ENCODE results near the gene ATP6V0A1.
"Not testable (repeated sequence)": the region's sequence is repeated elsewhere in the genome, so short reads cannot be mapped to it uniquely, and the experiment has no call there.

Gene ATP6V0A1

DNA sequence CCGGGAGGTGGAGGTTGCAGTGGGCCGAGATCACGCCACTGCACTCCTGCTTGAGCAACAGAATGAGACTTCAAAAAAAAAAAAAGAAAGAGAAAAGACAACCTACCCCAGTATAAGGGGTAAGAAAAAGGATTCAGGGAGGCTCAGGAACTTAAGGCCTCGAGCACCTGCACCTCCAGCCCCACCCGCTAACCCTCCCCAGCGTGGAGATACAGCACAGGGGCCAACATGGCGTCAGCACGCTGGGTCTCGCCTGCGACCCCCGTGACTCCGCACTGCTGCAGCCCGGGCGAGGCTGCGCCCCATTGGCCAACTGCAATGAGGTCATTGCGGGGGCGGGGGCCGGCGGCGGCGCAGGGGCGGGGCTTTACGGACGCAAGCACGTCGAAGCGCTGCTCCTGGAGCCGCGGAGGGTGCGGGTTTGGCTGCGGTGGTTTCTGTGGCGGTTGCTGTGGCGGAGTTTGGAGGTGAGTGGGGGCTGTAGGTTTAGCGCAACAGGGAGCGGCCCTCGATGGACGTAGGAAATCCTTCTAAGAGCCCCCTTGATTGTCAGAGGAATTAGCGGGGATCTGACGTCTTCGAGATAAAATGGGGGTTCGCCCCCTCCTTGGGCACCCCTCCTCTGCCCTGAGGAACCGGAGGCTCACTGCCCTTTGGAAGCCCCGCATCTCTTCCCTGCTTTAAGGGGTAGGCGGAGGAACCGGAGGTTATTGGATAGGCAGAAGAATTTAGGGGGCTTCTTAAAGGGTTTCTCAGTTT is at the start of gene ATP6V0A1:
ATP6V0A1 (plus strand) TSS at position 382 of the 759 bp plus-strand sequence. CDS start 2,017 bp downstream, outside the sequence.
- DNase-seq (ENCODE audit: low read depth in 1 of 2, low spot score in 1 of 2) = peak; percentile 69 to 79

DNA sequence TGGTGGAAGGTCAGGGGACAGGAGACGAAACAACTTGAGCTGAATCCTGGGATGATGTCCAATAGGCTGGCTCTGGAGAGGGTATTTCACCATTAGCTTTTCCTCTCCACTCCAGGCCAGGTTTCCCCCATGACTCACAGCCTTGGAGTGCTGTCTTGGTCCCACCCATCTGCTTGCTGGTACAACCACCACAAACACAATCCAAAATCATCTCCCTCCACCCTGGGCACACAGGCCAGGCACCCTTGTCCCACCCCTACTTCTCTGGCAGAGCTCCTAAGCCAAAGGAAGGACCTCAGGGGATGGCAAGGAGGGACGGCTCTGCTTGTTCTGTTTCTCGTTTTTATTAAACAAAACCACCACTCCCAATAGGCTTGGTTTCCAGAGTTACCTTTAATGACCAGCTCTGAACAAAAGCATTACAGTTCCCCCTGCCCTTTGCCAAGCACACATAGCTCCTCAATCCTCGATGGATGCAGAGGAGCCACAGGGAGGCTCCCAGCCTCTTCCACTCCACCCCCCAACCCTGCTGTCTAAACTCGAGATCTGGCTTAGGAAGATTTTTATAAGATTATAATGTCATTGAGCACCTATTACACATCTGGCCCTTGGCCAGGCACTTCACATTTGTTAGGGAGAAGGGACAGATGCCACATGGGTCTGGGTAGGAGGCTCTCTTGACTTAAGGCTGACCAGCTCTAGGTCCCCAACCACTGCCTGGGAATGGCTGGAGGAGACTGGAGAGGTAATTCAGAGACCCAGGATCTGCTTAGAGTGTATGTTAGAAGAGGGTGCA is 49.0 kb upstream of the ATP6V0A1 start:
- DNase-seq (ENCODE audit: low read depth in 1 of 2, low spot score in 1 of 2) = no peak

DNA sequence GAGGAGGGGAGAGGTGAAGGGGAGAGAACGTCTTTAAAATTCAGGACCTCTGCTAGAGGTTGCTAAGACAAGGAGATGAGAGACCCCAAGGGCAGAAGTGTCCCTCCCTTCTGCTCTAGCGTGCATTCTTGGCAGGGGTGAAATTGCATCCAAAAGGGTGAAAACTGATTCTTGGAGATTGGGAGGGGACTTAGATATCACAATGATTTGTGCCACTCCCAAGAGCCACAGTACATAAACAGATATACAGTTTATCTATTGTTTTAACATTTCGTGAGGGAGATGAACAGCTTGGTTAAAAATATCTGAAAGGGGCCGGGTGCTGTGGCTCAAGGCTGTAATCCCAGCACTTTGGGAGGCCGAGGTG is 48.4 kb upstream of the ATP6V0A1 start:
- no peak for DNase-seq (ENCODE audit: low read depth in 1 of 2, low spot score in 1 of 2)

DNA sequence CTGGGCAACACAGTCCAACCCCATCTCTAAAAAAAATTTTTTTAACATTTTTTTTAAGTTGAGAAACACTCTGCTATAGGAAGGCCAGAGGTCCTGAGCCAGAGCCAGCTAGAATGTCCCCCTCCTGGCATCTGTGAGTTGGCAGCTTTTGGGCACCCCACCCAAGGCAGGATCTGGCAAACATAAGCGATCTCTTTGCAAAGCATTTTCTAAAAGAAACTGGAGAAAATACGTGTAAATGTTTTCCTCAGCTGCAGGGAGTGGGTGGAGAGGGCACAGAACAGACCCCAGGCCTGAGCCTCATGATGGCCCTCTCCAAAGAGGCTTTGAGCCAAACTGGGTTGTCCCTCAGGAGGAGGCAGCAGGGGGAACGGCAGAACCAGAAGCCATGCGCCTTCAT is 47.3 kb upstream of the ATP6V0A1 start:
- no peak for DNase-seq (ENCODE audit: low read depth in 1 of 2, low spot score in 1 of 2)

DNA sequence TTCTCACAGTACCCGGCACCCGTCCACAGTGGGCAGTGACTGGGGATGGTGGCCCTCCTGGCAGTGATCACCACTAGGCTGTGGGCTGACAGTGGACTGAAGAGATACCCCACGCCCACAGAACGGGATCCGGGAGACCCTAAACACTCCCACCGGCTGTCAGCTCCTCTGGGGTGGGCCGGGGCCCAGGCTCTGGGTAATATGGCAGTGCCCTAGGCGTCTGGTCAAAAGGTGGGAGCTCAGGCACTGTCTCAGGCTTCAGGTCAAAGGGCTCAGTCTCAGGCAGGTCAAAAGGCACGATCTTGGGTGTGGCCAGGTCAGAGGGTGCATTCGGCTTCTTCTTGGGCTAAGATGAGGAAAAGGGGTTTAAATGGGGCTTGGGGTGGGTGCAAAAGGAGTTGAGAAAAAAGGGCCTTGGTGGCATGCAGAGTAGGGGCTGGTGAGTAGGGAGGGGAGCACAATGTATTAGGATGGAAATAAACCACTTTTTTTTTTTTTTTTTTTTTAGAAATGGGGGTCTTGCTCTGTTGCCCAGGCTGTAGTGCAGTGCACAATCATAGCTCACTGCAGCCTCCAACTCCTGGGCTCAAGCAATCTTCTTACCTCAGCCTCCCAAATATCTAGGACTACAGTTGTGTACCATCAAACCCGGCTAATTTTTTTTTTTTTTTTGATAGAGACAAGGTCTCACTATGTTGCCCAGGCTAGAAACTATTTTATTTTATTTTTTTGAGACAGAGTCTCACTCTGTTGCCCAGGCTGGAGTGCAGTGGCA is 46.6 kb upstream of the ATP6V0A1 start:
- no peak for DNase-seq (ENCODE audit: low read depth in 1 of 2, low spot score in 1 of 2)

DNA sequence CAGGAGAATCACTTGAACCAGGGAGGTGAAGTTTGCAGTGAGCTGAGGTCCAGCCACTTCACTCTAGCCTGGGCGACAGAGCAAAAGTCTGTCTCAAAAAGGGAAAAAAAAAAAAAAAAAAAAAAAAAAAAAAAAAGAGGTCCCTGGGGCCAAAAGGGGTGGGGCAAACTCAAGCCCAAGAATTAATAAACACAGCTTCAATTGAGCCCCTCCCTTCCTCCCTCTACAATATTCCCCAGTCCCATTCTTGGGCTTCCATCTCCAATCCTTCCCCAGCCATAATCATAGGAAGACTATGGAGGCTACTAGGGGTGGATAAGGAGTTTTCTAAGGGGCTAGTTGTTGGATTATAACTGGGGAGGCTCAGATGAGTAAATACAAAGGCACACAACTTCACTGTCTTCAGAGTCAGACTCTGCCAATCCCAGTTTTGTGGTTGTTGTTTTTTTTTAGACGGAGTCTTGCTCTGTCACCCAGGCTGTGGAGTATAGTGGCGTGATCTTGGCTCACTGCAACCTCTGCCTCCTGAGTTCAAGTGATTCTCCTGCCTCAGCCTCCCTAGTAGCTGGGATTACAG is 45.1 kb upstream of the ATP6V0A1 start:
- DNase-seq (ENCODE audit: low read depth in 1 of 2, low spot score in 1 of 2) = no peak

DNA sequence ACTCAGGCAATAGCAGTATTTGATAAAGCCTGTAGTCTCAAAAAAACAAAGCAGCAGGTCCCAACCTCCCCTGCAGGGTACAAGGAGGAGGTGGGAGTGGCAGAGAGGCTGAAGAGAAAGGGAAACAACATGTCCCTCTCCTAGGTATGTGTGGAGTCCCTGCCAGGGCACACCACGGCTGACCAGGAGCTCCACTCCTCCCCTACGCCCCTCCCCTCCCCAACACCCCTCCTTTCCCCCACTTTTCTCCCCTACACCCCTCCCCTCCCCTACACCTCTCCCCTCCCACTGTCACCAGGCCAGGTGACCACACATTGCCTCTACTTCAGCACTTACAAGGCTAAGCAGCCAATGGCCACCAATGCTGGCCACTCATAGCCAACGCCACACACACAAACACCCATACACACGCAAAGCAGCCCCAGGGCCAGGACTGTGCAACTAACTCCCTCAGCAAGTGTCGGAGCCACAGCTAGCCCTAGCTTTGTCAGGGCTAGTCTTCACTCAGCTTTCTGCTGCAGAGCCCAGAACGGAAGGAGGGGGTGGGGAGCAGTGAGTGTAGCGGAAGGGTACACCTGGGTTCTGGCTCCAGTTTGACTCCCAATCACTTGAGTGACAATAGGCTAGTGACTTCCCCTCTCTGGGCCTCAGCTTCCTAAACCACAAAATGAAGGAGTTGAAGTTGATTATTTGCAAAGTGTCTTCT is 43.8 kb upstream of the ATP6V0A1 start:
- peak in 1 of 2 donors; percentile 19 for DNase-seq (ENCODE audit: low read depth in 1 of 2, low spot score in 1 of 2)

DNA sequence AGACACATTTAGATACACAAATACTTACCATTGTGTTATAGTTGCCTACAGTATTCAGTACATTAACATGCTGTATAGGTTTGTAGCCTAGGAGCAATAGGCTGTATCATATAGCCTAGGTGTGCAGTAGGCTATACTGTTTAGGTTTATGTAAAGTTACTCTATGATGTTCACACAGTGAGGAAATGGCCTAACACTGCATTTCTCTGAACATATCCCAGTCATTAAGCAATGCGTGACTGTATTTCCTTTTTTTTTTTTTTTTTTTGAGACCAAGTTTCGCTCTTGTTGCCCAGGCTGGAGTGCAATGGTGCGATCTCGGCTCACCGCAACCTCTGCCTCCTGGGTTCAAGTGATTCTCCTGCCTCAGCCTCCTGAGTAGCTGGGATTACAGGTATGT is 40.7 kb upstream of the ATP6V0A1 start:
- not testable (repeated sequence) for DNase-seq (ENCODE audit: low read depth in 1 of 2, low spot score in 1 of 2)

DNA sequence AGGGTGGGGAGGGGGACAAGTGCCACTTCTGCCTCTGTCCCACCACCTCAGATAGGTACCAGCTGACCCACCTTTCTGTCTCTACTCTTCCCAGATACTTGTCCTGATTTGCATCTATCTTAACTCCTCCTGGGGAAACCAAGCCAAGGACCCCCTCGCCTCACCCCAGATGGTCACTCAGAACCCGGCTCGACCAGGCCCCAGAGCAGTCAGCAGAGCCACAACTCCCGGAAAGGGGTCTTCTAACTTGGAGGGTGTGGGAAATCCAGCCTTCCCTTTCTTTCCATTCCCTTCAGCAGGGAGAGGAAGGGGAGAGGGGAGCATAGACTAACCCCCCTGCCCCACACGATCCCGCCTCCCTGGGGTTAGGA is 37.6 kb upstream of the ATP6V0A1 start:
- no peak for DNase-seq (ENCODE audit: low read depth in 1 of 2, low spot score in 1 of 2)

DNA sequence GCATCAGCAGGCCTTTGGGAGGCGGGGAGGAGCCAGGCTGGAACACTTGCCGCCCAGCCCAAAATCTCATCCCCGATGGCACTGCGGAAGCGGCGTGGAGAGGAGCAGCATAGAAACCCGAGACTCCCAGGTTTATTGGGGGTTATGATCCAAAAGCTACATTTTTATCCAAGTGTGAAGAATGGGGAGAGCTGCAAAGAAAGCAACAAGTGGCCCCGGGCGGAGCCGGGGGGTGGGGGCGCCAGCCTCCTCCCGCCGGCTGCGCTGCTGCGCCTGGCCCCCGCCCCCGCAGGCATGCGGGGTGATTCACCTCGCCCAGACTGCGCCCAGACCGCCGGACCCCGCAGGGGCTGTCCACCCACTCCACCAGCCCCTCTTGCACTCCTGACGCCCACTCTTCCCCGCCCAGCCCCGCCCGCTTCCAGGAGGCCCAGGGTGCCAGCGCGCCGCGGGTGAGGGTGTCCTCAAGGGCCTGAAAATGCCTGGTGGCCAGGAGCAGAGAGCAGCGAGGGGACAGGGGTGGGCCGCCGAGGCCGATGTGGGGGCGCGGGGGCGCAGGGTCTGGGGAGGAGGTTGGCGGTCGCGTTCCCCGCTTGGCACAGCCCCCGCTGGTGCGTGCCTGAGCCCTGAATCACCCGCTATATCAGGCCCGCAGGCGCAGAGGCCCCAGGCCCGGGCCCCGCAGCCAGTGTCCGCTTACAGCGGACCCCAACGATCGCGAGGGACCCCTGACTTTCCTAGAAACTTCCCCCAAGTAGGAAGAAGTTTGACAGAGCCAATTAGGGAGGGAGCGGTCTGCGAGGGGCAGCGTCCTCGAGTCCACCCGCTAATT is 37.0 kb upstream of the ATP6V0A1 start:
- DNase-seq (ENCODE audit: low read depth in 1 of 2, low spot score in 1 of 2) = no peak

DNA sequence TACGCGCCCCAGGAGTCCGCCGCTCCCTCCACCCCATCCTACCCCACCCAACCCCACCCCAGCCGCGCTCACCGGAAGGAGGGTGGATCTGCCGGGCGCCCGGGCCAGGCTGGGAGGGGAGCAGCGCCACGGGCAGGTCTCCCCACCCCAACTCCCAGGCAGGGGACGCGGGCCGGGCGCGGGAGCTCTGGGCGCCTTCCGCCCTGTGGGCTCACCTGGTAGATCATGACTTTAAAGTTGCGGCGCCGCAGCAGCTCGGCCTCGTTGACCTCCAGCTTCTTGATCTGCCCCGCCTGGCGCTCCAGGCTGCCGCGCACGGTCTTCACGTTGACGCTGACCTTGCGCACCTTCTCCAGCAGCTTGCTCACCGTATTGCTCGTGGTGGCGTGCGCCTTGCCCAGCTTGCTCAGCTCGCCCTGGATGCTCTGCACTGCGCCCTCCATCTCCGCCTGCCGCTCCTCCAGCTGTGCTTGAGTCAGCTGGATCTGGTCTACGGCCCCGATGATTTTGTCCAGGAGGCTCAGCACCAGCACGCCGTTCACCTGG is 36.2 kb upstream of the ATP6V0A1 start:
- no peak for DNase-seq (ENCODE audit: low read depth in 1 of 2, low spot score in 1 of 2)

DNA sequence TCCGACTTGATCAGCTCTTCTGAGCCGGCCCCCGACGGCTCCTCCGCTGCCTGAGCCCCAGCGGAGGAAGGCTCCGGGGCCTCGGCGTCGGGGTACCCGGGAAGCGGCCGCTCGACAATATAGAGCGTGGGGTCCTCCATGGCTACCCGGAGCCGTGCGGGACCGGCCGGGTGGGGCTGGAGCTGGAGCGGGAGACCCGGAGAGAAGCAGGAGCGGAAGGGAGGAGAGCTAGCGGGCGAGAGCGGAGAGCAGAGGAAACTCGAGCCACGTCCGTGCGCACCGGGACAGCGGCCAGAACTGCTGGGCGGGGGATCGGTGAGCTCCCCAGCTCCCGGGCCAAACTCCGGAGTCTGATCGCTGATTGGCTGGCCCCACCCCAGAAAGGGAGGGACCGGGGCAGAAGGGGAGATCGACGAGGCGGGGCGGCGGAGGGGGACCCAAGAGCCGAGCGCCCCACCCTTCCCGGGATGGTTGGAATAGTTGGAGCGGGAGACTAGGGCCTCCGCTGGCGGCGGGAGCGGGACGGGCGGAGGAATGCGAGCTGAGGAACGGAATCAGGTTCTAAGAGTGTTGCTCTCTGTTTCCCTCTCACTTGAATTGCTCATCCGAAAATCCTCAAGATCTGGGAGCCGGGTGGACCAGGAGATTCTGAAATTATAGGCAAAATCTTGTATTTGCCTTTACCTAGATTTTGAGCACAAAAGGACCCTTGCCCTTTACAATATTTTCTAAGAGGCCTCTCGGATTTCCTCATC is 35.5 kb upstream of the ATP6V0A1 start, which contains the start of gene CAVIN1:
CAVIN1 (minus strand) TSS at position 299 of the 755 bp plus-strand sequence; CDS start at position 140, 159 bp downstream.
- DNase-seq (ENCODE audit: low read depth in 1 of 2, low spot score in 1 of 2) = no peak

DNA sequence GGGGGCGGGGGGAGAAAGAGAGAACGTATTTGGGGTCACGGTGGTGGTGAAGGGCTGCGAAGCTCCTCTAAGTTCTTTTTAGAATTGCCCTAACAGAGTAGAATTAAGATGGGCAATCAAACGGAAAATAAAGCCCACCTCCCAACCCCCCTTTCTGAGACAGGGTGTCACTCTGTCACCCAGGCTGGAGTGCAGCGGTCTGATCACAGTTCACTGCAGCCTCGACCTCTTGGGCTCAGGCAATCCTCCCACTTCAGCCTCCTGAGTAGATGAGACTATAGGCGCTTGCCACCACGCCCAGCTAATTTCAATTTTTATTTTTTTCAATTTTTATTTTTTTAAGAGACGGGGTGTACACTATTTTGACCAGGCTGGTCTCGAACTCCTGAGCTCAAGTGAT is 34.9 kb upstream of the ATP6V0A1 start:
- no peak for DNase-seq (ENCODE audit: low read depth in 1 of 2, low spot score in 1 of 2)

DNA sequence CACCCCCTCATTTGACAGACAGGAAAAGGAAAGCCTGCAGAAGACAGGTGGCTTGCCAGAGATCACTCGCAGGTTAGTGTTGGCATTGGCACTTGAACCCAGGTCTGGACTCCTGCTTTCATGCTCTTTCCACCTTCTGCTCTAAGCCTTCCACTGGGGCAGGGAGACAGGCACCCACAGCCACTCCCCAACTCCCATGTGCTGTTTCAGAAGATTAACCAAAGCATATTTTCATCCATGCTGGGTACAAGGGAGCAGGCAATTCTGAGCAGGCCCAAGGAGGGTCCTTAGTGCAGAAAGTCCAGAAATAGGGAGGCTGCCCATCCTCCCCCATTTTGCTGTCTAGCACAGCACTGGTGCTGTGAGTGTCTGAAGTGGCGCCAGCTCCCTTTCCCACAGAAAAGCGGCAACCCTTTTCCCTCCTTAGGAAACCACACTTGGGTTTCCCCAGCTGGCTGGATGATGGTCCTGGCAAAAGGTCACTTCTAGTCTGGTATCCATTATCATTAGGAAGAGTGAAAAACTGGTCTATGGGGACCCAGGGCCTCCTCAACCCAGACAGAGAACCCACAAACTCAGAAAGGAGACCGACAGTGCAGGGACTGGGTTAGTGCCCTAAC is 33.6 kb upstream of the ATP6V0A1 start:
- no peak for DNase-seq (ENCODE audit: low read depth in 1 of 2, low spot score in 1 of 2)

DNA sequence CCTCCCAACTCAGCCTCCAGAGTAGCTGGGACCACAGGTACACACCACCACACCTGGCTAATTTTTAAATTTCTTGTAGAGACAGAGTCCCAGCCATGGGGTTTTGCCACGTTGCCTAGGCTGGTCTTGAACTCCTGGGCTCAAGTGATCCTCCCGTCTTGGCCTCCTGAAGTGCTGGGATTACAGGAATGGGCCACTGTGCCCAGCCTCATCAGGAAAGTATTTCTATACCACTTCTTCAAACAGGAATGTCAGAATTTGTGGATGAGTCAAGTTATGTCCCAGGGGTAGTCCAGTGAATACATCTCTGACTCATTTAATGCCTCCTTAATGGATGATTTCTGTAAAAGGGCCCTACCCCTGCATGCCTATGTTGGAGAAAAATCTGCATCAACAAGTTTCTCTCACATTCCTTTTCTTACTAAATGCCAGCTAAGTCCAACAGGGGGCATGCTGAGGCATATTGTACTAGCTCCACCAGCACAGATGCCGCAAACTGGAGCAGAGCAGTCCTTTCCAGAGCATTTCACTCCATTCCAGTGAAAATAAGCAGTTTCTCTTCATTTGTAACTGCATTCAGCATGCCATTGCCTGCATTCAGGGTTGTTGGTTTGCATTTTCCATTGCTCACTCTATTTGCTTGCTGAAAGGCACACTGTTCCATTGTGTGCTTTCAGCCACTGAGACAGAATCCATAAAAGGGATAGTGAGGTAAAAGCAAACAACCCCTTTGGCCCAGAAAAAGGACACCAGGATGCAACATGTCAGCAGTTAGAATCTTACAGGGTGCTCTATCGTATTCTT is 30.3 kb upstream of the ATP6V0A1 start:
- no peak for DNase-seq (ENCODE audit: low read depth in 1 of 2, low spot score in 1 of 2)

DNA sequence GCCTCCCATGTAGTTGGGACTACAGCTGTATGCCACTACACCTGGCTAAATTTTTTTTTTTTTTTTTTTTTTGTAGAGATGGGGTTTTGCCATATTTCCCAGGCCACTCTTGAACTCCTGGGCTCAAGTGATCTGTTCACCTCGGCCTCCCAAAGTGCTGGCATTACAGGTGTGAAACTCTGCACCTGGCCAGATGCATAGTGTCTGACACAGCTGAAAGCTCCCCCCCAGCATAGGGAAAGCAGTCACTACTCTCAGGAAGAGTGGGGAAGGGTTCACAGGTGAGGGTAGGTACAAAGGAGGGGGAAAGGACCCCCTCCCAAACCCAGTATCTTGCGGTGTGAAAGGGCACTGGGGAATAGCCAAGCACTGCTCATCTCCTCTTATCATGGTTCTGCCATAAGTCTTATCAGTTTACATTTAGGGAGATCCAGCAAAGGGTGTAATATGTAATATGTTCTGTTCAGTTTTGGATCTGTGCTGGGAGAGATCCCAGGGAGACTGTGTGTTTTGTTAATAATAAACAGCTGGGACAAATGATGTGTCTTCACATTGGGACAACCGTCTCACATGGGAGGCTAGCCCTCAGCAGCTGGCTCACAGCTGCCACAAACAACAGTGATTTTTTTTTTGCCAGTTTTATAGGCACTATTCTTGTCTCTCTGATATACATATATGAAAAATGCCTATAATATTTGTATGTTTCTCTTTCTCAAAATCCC is 28.8 kb upstream of the ATP6V0A1 start:
- DNase-seq (ENCODE audit: low read depth in 1 of 2, low spot score in 1 of 2) = no peak

DNA sequence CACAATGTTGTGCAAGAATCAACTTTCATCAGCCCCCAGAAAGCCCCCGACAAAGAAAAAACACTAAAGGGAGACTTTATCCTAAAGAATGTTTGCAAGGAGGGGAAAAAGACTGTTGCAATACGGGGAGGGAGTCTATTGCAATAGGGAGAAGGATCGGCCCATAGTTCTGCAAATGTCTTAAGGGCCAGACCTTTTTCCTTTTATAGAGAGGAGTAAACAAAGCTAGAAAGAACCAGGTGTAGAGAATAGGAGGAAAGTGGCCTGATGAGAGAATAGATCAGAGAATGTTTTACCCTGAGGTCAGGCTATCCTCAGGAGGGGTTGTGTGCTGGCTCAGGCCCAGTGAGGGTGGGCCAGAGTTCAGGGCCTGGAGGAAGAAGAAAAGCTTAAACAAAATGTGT is 26.9 kb upstream of the ATP6V0A1 start:
- no peak for DNase-seq (ENCODE audit: low read depth in 1 of 2, low spot score in 1 of 2)

Data from activated T-helper 1 cell treated with anti-CD3 and anti-CD28 coated beads, Interleukin-2, amount 50 U/mL, for 16 hours (primary cell).